AML-193 (cell line): Measurements from ENCODE around the gene OLA1.

Experiments
- DNase-seq, 2 experiments: peaks; one replicate each; lab custom pipeline; 2025; lab: John Stamatoyannopoulos, UW

The OLA1 gene

DNA sequence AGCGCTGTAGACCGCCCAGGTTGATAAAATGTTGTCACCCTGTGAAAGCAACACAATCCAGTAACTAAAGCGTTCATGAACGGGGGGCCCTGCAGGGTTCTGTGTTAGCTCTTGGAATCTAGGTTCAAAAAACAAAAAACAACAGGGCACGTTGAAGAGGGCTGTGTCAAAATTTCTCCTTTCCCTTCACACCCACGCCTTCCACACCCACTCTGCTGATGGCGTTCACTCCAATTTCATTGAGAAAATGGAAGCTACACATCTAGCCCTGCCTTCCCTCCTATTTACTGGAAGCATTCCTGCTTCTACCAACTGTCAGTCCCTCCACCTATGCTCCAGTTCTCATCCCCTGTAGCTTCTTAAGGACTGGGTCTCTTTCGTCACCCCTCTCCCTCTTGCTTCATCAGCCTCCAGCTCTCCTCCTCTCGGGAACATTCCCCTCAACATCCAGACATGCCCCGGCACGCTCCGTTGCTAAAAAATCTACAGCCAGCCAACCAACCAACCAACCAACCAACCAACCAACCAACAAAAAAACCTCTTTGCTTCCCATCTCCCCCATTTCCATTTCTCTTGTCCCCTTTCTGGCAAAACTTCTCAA lies 184.7 kb downstream of the OLA1 start:
- no peak for DNase-seq

DNA sequence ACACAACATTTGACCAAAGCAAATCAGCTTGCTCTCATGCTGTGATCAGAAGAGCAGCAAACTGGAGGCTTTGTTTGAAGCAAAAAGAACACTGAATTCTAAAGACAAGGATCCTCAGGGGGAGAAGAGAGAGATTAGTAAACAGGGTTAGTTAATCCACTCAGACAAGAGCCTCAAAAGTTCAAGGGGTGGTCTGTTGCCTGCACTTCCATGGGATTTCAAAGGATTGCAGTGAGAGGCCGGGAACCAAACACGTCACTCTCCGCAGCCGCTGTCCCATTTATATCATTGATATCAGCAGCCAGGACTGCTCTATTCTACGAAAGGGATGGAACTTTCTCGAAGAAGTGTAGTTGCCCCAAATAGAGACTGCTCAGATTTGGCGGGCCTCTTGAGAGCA lies 185.4 kb downstream of the OLA1 start:
- no peak for DNase-seq

DNA sequence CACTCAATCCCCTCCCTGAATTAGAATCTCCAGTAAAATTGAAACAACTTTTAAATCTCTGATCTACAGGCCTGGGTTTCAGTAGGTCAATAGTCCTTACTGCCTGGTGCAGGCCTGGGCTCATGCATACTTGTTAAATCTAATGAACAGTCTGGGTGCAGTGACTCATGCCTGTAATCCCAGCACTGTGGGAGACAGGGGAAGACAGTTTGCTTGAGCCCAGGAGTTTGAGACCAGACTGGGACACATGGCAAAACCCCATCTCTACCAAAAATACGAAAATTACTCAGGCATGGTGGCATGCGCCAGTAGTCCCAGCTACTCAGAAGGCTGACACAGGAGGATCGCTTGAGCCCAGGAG lies 188.5 kb downstream of the OLA1 start:
- DNase-seq: no peak

DNA sequence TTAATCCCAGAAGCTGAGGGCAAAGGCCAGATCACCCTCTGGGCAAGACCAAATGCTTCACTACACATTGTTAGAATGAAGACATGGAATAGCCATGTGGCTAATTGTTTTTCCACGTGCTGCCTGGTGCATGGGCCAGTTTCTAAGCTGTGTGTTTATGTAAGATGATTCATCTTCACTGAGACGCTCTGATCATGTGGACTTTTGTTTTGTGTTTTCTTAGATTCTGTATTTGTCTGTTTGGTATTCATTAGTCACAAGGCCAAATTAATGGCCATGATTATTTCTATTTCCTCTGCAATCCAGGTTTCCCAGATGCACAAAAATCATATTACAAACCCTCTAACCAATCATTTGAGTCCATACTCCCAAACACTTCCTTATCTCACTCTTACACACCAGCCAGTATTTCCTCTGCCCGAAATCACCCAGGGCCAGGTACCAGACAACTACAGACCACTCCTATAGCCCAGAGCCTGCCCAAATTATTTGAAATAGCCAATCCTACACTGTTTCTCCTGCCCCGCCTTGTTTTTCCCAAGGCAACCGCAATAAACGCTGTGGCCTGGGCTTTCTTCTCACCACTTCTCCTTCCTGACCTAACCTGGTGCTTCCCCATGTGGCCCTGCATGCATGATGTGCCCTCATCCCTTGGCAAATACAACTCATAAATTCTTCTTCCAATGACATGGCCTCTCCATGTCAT lies 189.0 kb downstream of the OLA1 start:
- DNase-seq: peak; percentile 73 to 78

DNA sequence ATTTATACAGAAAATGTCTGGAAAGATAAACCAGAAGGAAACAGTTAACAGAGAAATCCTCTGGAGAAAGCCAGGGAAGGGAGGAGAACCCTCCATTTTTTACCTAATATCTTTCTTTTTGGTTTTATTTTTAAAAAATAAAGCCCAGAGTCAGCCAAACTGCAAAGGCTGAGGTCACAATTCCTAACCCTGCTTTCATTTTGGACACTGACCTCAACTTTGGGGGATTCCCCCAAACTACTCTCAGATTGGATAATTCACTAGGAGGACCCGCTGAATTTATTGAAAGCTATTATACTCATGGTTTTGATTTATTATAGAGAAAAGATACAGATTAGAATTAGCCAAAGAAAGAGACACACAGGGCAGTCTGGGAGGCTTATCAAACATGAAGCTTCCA lies 189.9 kb downstream of the OLA1 start:
- no peak for DNase-seq

DNA sequence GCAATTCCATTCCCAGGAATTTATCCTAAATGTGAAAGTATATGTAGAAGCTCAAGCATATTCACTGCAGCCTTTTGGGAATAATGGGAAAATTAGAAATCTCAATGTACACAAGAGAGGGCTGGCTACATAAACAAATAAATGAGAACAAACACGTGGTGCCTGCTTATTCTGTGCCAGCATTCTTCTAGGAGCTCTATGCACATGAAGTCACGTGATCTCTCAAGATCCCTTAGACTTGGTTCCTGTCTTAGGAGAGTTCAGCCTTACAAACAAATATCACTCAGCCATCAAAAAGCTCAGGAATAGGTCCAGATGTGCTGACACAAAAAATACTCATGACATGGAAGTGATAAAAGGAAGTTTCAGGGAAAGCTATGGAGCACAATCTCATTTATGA lies 190.3 kb downstream of the OLA1 start:
- DNase-seq: no peak

DNA sequence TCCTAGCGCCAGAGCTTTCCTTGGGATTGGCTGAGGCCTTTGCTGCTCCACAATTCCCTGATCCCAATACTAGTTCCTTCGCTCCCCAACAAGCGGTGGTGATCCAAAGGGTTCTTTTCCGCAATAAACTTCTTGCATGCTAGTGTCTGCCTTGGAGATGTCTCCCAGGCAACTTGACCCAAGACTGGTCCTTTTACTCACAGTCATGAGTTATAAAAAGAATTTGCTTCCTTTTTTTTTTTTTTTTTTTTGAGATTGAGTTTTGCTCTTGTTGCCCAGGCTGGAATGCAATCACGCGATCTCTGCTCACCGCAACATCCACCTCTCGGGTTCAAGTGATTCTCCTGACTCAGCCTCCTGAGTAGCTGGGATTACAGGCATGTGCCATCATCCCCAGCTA lies 193.4 kb downstream of the OLA1 start:
- DNase-seq: no peak

DNA sequence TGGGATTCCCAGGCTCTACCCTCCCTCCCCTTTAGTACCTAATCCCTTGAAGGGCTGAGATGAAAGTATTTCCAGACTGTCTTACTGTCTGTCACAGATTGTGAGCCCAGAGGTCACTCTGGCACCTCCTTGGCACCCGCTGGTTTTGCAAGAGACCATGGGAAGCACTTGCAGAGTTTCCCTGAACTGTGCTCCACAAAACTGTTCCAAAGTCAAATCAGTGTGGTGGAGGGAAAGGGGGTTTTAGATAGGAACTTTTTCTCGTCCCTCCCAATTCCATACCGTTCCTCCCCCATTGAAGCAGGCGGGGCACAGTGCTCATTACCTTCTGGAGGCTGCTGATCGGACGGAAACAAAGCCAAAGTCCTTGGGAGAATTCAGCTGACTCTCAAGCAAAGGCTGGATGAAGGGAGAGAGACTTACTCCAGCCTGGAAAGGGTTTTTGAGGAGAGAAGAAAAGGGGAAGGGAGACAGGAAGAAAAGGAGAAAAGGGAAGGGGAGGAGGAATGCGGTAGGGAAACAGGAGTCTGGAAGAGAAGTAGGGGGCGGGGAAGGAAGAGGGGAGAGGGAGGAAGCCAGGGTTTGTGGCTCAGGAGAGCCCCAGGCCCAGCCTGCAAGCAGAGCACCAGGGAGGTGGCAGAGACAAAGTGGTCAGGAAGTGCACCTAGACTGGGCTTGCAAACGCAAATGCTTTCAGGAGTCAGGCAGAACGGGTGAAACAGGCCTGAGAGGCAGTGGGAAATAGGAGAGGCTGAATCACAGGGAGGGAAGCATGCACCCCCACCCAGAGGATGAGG lies 194.8 kb downstream of the OLA1 start:
- no peak for DNase-seq

DNA sequence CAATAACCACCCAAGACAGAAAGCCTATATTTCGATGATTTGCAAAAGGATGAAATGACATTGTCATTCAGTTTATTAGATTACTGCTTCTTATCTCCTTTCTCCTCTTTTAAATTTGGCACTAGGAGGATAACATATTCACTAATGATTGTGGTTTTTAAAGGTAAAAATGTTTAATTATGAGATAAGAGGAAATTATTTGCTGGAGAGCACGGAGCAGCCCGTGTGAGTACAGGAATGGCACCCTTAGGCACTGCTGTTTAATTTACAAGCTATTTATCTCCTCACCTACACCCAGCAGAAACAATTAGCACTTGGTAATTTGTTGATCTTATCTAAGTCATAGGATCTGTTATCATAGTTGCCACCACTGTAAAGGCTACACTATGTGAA lies 195.8 kb downstream of the OLA1 start:
- DNase-seq: no peak

DNA sequence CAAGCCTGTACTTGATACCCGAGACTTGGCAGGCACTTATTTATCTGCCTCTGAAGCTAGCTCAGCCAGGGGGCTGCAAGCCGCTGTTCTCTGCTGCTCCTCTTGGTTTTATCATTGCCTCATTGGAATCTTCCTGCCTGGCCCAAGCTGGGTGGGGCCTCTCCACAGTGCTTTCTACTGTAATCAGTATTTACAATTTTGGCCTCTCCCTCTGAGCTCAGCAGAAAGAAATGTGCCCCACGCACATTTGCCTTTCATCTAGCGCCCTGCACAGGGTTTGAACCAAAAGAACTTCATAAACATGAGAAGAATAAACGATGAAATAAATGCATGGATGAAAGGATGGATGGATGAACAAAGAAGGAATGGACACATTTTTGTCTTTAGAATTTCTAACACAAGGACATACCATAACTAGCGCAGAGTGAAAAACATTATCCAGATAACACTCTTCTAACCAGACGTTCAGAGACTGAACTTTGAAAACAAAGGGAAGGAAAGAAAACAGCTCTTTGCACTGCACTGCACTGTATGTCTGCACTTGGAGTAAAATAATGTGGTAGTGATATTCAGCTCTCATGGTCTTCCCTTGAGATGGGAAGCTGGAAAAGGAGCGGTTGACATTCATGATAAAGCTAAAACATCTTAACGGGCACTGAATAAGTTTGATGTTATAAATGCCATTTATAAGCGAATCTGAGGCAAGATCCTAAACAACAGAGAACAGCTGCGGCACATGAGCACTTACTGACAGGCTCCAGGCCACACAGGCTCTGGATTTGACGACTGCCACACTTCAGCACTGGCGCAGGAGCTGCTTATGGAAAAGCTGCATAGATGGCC lies 196.4 kb downstream of the OLA1 start:
- DNase-seq: no peak

DNA sequence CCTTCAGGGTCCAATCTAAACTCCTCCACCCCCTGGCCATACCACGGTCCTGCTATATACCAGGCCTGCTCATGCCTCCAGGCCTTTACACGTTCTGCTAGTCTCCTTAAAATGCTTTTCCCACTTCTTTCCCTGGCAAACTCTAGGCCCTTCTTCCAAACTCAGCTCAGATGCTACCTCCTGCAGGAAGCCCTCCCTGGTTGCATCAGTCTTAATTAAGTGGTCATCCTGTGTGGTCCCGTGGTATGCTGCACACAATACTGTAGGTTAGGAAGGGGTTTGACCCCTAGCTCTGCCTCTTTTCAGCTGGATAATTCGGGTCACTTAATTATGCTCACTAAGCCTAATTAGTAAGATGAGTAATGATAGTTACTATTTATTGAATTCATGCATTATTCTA lies 197.3 kb downstream of the OLA1 start:
- no peak for DNase-seq

DNA sequence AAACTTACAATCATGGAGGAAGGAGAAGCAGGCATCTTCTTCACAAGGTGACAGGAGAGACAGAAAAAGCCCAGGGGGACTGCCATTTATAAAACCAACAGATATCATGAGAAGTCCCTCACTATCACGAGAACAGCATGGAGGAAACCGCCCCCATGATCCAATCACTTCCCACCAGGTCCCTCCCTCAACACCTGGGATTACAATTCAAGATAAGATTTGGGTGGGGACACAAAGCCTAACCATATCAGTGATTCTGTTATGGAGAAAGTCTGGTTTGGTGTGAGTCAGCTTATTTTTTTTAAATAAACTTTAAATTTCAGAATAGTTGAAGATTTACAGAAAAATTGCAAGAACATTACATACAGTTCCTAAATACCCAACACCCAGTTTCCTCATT lies 198.4 kb downstream of the OLA1 start:
- DNase-seq: no peak

DNA sequence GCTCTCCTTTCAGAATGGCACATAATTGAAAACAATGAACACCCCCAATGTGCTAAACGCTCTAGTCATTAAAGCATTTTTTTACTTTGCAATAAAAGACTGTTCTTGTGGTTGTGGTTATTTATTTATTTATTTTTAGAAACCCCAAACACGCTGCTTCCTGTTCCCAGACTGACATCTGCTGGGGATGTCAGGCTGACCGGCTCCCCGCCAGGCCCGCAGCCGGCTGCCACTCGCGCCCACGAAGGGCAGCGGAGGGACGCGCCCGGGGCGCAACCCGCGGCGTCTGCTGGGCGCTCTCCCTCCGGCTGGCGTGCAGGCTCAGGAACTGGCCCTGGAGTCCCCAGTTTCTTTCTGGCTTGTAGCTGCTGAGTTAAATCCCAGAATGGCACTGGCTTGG lies 200.1 kb downstream of the OLA1 start:
- DNase-seq: no peak

DNA sequence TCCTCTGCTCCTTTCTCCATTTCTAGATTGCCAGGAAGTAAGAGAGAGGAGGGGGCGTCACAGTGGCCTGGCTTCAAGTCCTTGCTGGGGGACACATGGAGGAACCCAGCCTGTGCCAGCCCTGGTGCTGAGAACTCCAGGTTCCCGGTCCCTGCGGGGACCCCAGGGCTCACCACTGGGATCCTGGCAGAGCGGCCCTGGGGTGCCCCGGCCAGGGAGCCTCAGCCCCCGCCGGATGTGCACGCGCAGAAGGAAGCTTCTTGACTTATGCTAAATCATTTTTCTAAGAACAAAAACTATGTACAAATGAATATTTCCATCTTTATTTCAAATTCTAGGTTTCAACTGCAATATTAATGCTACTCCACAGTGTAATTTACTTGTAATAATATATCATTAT lies 200.6 kb downstream of the OLA1 start:
- no peak for DNase-seq

DNA sequence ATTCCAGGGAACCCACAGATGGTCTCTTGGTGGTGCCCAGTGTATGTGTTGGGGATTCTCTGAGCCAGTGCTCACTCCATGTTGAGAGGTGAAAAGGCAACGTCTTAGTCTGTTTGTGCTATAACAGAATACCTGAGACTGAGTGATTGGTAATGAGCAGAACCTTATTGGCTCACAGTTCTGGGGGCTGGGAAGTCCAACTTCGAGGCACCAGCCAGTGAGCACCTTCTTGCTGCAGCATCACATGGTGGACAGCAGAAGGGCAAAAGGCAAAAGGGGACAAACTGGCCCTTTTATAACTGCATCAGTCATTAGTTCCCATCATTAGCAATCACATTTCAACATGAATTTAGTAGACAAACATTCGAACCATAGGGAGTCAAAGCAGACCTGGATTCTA lies 202.2 kb downstream of the OLA1 start:
- no peak for DNase-seq

DNA sequence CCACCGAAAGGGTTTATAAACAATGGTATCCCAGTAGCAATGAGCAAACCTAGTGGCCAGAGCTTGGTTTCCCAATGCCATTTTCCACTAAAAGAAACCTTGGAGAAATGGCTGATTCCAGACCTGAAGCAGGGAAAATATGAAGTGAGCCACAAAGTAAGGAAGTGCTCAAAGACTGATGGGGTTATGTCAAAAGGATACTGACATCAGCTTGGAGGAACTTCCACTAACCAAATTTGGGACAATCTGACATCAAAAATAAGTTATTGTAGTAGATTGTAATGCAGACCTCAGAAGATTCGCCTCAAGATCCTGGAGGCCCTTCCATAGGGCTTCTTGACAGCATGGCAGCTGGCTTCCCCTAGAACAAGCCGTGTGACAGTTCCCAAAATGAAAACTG lies 203.8 kb downstream of the OLA1 start:
- no peak for DNase-seq

DNA sequence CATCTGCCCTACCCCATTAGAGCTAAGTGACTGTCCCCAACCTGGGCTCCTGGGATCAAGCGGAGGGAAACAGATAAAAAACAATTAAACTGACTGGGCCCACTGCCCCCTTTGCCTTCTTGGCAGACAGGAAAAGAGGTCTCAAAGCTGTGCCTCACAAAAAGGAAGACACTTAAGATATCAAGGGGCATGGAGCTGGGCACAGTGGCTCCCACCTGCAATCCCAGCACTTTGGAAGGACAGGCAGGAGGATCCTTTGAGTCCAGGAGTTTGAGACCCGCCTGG lies 208.0 kb downstream of the OLA1 start:
- no peak for DNase-seq

DNA sequence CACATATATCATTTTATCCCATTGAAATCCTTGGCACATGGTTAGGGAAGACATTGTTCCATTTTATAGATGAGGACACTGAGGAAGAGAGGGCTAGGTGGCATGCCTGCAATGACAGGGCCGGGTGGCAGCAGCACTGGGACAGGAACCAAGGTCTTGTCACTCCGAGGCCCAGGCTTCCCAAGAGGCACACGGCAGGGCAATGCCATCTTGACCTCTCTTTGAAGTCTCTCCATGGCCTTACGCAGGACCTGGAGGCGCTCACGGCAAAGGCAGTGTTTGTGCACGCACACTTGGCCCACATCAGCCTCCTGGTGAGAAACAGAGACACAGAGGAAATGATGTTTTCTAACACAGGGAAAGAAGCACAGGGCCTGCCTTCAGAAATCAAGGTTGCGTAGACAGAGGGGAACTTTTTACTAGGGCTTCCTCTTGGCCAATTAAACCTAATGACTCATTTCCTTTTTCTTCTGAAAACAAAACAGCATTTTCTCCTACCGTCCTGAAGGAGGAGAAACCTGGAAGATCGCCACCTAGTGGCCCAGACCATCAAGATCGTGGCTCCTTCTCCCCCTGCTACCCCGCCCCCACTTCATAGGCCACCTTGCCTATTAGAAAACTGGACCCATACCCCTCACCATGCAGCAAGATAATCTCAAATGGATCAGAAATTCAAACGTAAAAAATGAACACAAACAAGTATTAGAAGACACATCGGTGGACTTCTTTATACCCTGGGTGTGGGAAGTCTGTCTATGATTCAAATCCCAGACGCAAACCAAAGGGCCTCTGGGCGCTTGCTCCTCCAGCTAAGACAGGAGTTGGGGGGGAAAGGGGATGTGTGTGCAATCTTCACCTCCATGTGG lies 208.5 kb downstream of the OLA1 start:
- peak; percentile 98 for DNase-seq

DNA sequence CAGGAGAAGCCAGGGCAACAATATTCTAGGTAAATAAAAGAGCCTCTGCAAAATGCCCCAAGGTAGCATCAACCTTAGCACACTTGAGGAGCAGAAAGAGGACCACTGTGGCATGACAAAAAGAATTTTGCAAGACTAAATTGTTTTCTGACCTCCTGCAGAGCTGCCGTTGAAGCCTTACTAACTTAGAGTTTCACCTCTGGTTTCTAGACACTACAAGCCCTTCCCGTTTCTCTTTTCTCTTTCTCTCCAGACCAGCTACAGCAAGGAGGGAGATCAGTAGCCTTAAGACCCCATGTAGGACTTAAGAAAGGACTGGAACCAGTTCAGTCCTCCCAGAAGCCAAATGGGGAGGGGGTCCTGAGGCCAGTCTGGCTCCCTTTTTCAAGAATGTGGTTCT lies 209.9 kb downstream of the OLA1 start:
- no peak for DNase-seq

DNA sequence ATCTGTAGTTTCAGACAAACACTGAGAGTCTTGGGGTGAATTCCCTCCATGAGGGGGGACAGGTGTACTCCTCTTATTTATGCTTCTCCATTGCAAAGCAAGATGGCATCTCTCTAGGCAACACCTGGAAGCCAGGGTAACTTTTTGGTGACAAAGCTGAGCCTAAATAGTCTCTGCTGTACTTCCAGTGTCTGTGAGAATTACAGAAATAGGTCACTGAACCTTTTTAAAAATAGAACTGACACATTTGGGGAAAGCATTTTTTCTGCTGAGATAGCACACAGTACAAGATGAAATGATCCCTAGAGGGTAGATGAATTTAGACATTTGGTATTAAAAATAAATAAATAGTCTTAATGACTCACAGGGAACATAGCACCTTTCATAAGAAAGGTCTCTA lies 211.5 kb downstream of the OLA1 start:
- DNase-seq: no peak

DNA sequence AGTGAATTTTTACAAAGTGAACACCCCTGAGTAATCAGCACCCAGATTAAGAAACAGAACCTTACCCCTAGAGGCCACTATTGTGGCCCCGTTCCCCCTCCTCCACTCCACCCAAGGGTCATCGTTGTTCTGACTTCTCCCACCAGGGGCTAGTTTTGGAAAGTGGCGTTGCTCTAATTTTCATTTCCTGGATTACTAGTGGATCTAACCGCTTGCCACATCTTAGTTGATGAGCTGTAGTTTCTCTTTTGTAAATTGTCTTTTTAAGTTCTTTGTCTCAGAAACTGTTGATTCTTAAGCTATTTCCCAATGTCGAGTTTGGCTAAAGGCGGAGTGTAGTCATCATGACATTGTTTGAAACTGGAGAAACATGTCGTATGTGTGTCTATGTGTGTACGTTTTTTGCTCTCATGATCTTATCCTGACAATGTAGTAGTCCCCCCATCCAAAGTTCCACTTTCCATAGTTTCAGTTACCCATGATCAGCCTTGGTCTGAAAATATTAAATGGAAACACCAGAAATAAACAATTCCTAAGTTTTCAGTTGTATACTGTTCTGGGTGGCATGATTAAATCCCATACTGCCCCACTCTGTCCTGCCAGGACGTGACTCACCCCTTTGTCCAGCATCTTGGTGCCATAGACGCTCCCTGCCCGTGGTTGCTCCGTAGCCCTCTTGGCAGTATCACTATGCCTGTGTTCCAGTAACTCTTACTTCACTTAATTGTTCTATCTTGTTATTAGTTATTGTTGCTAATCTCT lies 212.2 kb downstream of the OLA1 start:
- peak; percentile 61 to 69 for DNase-seq
